Smooth muscle cell (in vitro differentiated cells): ENCODE data around the gene SMTN. TPM values are rescaled to one million over a fixed set of nuclear protein-coding genes. Genes with fewer than 3 reads are reported as not detected.
A peak's percentile ranks its signal among the peaks of the same experiment; 100 is the strongest.

ENCODE experiments used
- DNase-seq: peaks from one replicate; lab custom pipeline; 2025; ENCODE audit not compliant: unreplicated experiment; lab: John Stamatoyannopoulos, UW
- H2AFZ ChIP-seq: fragments of 200-600 bp; sonication (generic); 2 replicates; pipeline ENCODE4 v1.6.0; 2016; ENCODE audit warnings: antibody characterized with exemption, low read depth, mild to moderate bottlenecking
- H3F3A ChIP-seq: fragments of 200-600 bp; sonication (generic); 2 replicates; pipeline ENCODE4 v1.6.0; 2017; ENCODE audit warnings: antibody characterized with exemption, low read depth
- H3K27ac ChIP-seq: fragments of 200-600 bp; sonication (generic); 2 replicates; pipeline ENCODE4 v1.5.1; 2016; ENCODE audit warnings: low read depth, mild to moderate bottlenecking
- H3K27me3 ChIP-seq: fragments of 200-600 bp; sonication (generic); 2 replicates; pipeline ENCODE4 v1.6.1; 2016; ENCODE audit warnings: low read depth, mild to moderate bottlenecking
- H3K36me3 ChIP-seq: fragments of 200-600 bp; sonication (generic); 2 replicates; pipeline ENCODE4 v1.5.1; 2016; ENCODE audit warnings: low read depth
- H3K4me1 ChIP-seq: fragments of 200-600 bp; sonication (generic); 2 replicates; pipeline ENCODE4 v1.5.1; 2016; ENCODE audit warnings: low read depth
- H3K4me2 ChIP-seq: fragments of 200-600 bp; sonication (generic); 2 replicates; pipeline ENCODE4 v1.6.0; 2016; ENCODE audit warnings: mild to moderate bottlenecking
- H3K4me3 ChIP-seq: fragments of 200-600 bp; sonication (generic); 2 replicates; pipeline ENCODE4 v1.5.1; 2016; ENCODE audit warnings: mild to moderate bottlenecking
- H3K79me2 ChIP-seq: fragments of 200-600 bp; sonication (generic); 2 replicates; pipeline ENCODE4 v1.6.0; 2016; ENCODE audit warnings: low read depth, mild to moderate bottlenecking
- H3K9ac ChIP-seq: fragments of 200-600 bp; sonication (generic); 2 replicates; pipeline ENCODE4 v1.6.0; 2016; ENCODE audit warnings: low read depth
- H3K9me3 ChIP-seq: fragments of 200-600 bp; sonication (generic); replicated peaks from 2 replicates; pipeline ENCODE4 v1.5.1; 2016; ENCODE audit warnings: low read depth
- H4K20me1 ChIP-seq: fragments of 200-600 bp; sonication (generic); 2 replicates; pipeline ENCODE4 v1.6.0; 2016; ENCODE audit warnings: low read depth
- WGBS: methylation state at CpG from one replicate; pipeline ENCODE4 v1.1.7; 2016; ENCODE audit warnings: low lambda C conversion rate; 5-methylcytosine and 5-hydroxymethylcytosine counted together
- polyA plus RNA-seq: library from polyadenylated mRNA; unstranded; fragments of >200 nt; fragmentation: Nextera tagmentation; extraction: Ambion mirVana; gene quantifications from 2 replicates; pipeline ENCODE4 v1.2.1, GENCODE V29; 2016
- total RNA-seq: library from RNA; depleted of rRNA; stranded (reverse); fragments of >200 nt; gene quantifications from 2 replicates; pipeline ENCODE4 v1.2.3, GENCODE V29; 2014
- TF ChIP-seq, protein P1 (sequence below): fragments of 200-600 bp; sonication (generic); IDR thresholded peaks from 2 replicates; pipeline ENCODE4 v1.5.1; 2017; ENCODE audit warnings: borderline replicate concordance, mild to moderate bottlenecking, antibody characterized with exemption; ENCODE audit not compliant: insufficient read depth, poor library complexity, severe bottlenecking

The SMTN gene
- total and polyA plus RNA-seq, 2 experiments from 2014 or later = 58.6 to 108 TPM

GRCh38 chr22:31045900-31046538 is 35.1 kb upstream of the SMTN start:
- Histone ChIP-seq H3K4me3 (no peak overlapping the region), H3F3A (no peaks in the 10 kb centered on the region), H3K36me3 (no peaks in the 10 kb centered on the region), H4K20me1 (no peaks in the 10 kb centered on the region), H3K27me3 (no peaks in the 10 kb centered on the region), H3K4me1 (peaks cover 8% of the 10 kb centered on the region), H2AFZ (peak overlapping the region; percentile 54), H3K27ac (no peak overlapping the region), H3K9ac (no peak overlapping the region), H3K4me2 (no peak overlapping the region), H3K79me2 (no peaks in the 10 kb centered on the region), H3K9me3 (no peaks in the 10 kb centered on the region)
- DNase-seq = no peak
- WGBS = 88% methylated on average over 4 of the region's 4 CpGs
- TF ChIP-seq, protein P1, sequence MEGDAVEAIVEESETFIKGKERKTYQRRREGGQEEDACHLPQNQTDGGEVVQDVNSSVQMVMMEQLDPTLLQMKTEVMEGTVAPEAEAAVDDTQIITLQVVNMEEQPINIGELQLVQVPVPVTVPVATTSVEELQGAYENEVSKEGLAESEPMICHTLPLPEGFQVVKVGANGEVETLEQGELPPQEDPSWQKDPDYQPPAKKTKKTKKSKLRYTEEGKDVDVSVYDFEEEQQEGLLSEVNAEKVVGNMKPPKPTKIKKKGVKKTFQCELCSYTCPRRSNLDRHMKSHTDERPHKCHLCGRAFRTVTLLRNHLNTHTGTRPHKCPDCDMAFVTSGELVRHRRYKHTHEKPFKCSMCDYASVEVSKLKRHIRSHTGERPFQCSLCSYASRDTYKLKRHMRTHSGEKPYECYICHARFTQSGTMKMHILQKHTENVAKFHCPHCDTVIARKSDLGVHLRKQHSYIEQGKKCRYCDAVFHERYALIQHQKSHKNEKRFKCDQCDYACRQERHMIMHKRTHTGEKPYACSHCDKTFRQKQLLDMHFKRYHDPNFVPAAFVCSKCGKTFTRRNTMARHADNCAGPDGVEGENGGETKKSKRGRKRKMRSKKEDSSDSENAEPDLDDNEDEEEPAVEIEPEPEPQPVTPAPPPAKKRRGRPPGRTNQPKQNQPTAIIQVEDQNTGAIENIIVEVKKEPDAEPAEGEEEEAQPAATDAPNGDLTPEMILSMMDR = no peak

GRCh38 chr22:31046539-31047226 is 34.4 kb upstream of the SMTN start:
- no peaks in the 10 kb centered on the region for H3K79me2 ChIP-seq
- H3K9me3 ChIP-seq = no peaks in the 10 kb centered on the region
- H3K4me1 ChIP-seq = peaks cover 8% of the 10 kb centered on the region
- H3K4me2 ChIP-seq = peak overlapping the region; percentile 15
- no peak overlapping the region for H3K27ac ChIP-seq
- no peak overlapping the region for H3K4me3 ChIP-seq
- H4K20me1 ChIP-seq = no peaks in the 10 kb centered on the region
- WGBS = 65% methylated on average over 11 of the region's 11 CpGs
- no peak for DNase-seq
- peak overlapping the region; percentile 54 for H2AFZ ChIP-seq
- no peaks in the 10 kb centered on the region for H3F3A ChIP-seq
- TF ChIP-seq, protein P1 = no peak
- no peaks in the 10 kb centered on the region for H3K27me3 ChIP-seq
- H3K36me3 ChIP-seq = no peaks in the 10 kb centered on the region
- H3K9ac ChIP-seq = no peak overlapping the region

DNA sequence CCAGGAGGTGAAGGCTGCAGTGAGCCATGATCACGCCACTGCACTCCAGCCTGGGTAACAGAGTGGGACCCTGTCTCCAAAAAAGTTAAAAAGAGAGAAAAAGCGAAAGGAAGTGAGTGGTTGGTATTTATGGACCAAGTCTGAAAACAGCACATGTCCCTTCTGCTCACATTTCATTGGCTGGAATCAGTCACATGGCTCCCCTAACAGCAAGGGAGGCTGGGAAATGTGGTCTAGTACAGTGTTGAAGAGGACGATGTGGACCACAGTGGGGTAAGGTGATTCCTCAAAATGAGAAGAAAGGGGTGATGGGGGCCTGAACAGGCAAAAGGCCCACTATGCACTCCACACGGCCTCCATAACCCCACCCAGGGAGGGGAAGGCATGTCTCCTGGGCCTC is 32.5 kb upstream of the SMTN start:
- no peaks in the 10 kb centered on the region for H3K27me3 ChIP-seq
- H2AFZ ChIP-seq = no peak overlapping the region
- peaks cover 4% of the 10 kb centered on the region for H3F3A ChIP-seq
- H3K36me3 ChIP-seq = no peaks in the 10 kb centered on the region
- H3K27ac ChIP-seq = no peak overlapping the region
- no peaks in the 10 kb centered on the region for H3K9me3 ChIP-seq
- no peak overlapping the region for H3K9ac ChIP-seq
- H3K79me2 ChIP-seq = no peaks in the 10 kb centered on the region
- WGBS = 92% methylated on average over 4 of the region's 4 CpGs
- H3K4me3 ChIP-seq = no peak overlapping the region
- H3K4me1 ChIP-seq = peaks cover 8% of the 10 kb centered on the region
- H3K4me2 ChIP-seq = no peak overlapping the region
- no peaks in the 10 kb centered on the region for H4K20me1 ChIP-seq
- no peak for DNase-seq
- TF ChIP-seq, protein P1 = no peak
